Panc1 (cell line): ENCODE measurements around the gene HEATR5B. TPM values are rescaled to one million over a fixed set of nuclear protein-coding genes. Genes with fewer than 3 reads are reported as not detected.

Experiments
- ATAC-seq: fragments of 200-7000 bp; cut with Tn5 transposase; 2 replicates; pipeline ENCODE4 v1.9.1; 2020; ENCODE audit warnings: mild to moderate bottlenecking, moderate library complexity
- BruUV-seq: library from RNA; stranded (reverse); fragments of 400-500 nt; replicated peaks from 2 replicates; lab custom pipeline; 2021; lab: Mats Ljungman, UMichigan
- CTCF ChIA-PET: fragments of 300-600 bp; sonication (Branson Sonifier 250); formaldehyde crosslinking; loops from one replicate; lab custom pipeline; 2022; ENCODE audit warnings: antibody characterized with exemption; lab: Charles Lee
- POLR2A ChIA-PET: fragments of 300-600 bp; sonication (Branson Sonifier 250); formaldehyde crosslinking; loops from one replicate; lab custom pipeline; 2022; ENCODE audit warnings: antibody characterized with exemption; lab: Charles Lee
- DNase-seq: peaks from one replicate; pipeline ENCODE4 v3.0.0-alpha.2; 2010; ENCODE audit warnings: low read depth, low spot score
- H3K27ac ChIP-seq: 2 replicates; pipeline ENCODE4 v1.5.1; 2011; ENCODE audit warnings: mild to moderate bottlenecking, low read length, inconsistent platforms
- H3K27me3 ChIP-seq: fragments of 200-500 bp; sonication (Bioruptor generic); 2 replicates; pipeline ENCODE4 v1.6.0; 2014; ENCODE audit warnings: low read length, inconsistent platforms; ENCODE audit not compliant: control insufficient read depth, insufficient read depth
- H3K36me3 ChIP-seq: fragments of 200-500 bp; sonication (Bioruptor generic); 2 replicates; pipeline ENCODE4 v1.5.1; 2014; ENCODE audit warnings: inconsistent platforms, mild to moderate bottlenecking, low read length, moderate library complexity; ENCODE audit not compliant: control insufficient read depth, insufficient read depth
- H3K4me1 ChIP-seq: 2 replicates; pipeline ENCODE4 v1.5.1; 2011; ENCODE audit warnings: inconsistent platforms, mild to moderate bottlenecking, low read length, moderate library complexity; ENCODE audit not compliant: control insufficient read depth, insufficient read depth
- H3K4me3 ChIP-seq, 2 experiments: 2 replicates each; pipeline ENCODE4 v1.5.1; 2011 to 2012; ENCODE audit warnings: low read depth in 2 of 2, low read length in 2 of 2, mild to moderate bottlenecking in 2 of 2, inconsistent platforms in 1 of 2, moderate library complexity in 1 of 2
- H3K9me3 ChIP-seq: fragments of 200-500 bp; sonication (Bioruptor generic); 2 replicates; pipeline ENCODE4 v1.5.1; 2014; ENCODE audit warnings: low read depth, mild to moderate bottlenecking, inconsistent platforms, low read length, moderate library complexity; ENCODE audit not compliant: control insufficient read depth, insufficient read depth
- CTCF ChIP-seq: fragments of 450-650 bp; IDR thresholded peaks from 2 replicates; pipeline ENCODE4 v1.5.1; 2017; ENCODE audit warnings: mild to moderate bottlenecking
- POLR2AphosphoS5 ChIP-seq: IDR thresholded peaks from 2 replicates; pipeline ENCODE4 v1.6.1; 2012; ENCODE audit warnings: mild to moderate bottlenecking, low read depth, low read length, moderate library complexity
- REST ChIP-seq, 2 experiments: IDR thresholded peaks; 2 replicates each; pipeline ENCODE4 v1.6.1; 2011 to 2012; ENCODE audit warnings: low read depth in 2 of 2, control low read depth in 1 of 2, low read length in 1 of 2, mild to moderate bottlenecking in 1 of 2, moderate library complexity in 1 of 2; ENCODE audit not compliant: insufficient read depth in 1 of 2
- SIN3A ChIP-seq: IDR thresholded peaks from 2 replicates; pipeline ENCODE4 v1.6.1; 2012; ENCODE audit warnings: low read depth, mild to moderate bottlenecking, low read length, moderate library complexity, borderline replicate concordance; ENCODE audit not compliant: insufficient read depth
- TCF7L2 ChIP-seq: IDR thresholded peaks from 2 replicates; pipeline ENCODE4 v1.6.1; 2011; ENCODE audit warnings: mild to moderate bottlenecking, low read depth, low read length, inconsistent platforms
- in situ Hi-C: cut with HindIII; loops from 2 replicates; pipeline ENCODE4 v1.10.0; 2016; ENCODE audit warnings: low sequenced_read_pairs, low pct_unique_long_range_greater_than_20kb
- intact Hi-C: fragments of 100-400 bp; cut with micrococcal nuclease; formaldehyde crosslinking; loops from one replicate; pipeline ENCODE4 v1.10.0; 2022; ENCODE audit not compliant: unreplicated experiment
- total RNA-seq: library from RNA; stranded (reverse); gene quantifications from one replicate; pipeline ENCODE4 v1.2.1, GENCODE V29; 2021; ENCODE audit not compliant: unreplicated experiment

Gene HEATR5B
- total RNA-seq, 1 experiment from 2014 or later: 13.6 TPM

- no peaks in the 10 kb centered on the region for H3K9me3 ChIP-seq
- peaks cover 4% of the 10 kb centered on the region; the same call in 1 of the 2 replicates for H3K36me3 ChIP-seq
- no peaks in the 10 kb centered on the region for H3K27me3 ChIP-seq
- intact Hi-C loops: no loop called here
- DNase-seq: no peak
- no peaks in the 10 kb centered on the region for H3K4me1 ChIP-seq
- H3K4me3 ChIP-seq: no peak overlapping the region
- BruUV-seq: no TSS peak
- H3K27ac ChIP-seq: no peak overlapping the region
- TF ChIP-seq SIN3A: no peak
- no peak for TF ChIP-seq REST (IDR thresholded peaks at IDR 0.05; ENCODE audit: insufficient read depth in 1 of 2, low read depth in 2 of 2, low read length in 1 of 2)
- no peak for TF ChIP-seq TCF7L2
- ChIA-PET POLR2A (no interaction called here), CTCF (no interaction called here)
- in situ Hi-C loops: no loop called here
- ATAC-seq: no peak
Observed at GRCh38 chr2:37070931-37071330, 13.2 kb downstream of the HEATR5B start.

GRCh38 chr2:37068686-37069085 is 15.5 kb downstream of the HEATR5B start:
- Histone ChIP-seq H3K4me1 (no peaks in the 10 kb centered on the region), H3K36me3 (peaks cover 4% of the 10 kb centered on the region; the same call in 1 of the 2 replicates), H3K9me3 (no peaks in the 10 kb centered on the region), H3K27ac (no peak overlapping the region), H3K27me3 (no peaks in the 10 kb centered on the region), H3K4me3 (no peak overlapping the region)
- ChIA-PET POLR2A (no interaction called here), CTCF (no interaction called here)
- intact Hi-C loops: no loop called here
- no peak for DNase-seq
- TF ChIP-seq POLR2AphosphoS5 (no peak), CTCF (no peak), TCF7L2 (no peak), REST (IDR thresholded peaks at IDR 0.05; ENCODE audit: insufficient read depth in 1 of 2, low read depth in 2 of 2, low read length in 1 of 2) (no peak), SIN3A (no peak)
- in situ Hi-C loops: no loop called here
- no TSS peak for BruUV-seq
- ATAC-seq: no peak
